Panc1 (cell line): ENCODE measurements around the gene HRH3.

ENCODE experiments used
- POLR2AphosphoS5 ChIP-seq: IDR thresholded peaks from 2 replicates; pipeline ENCODE4 v1.6.1; 2012; ENCODE audit warnings: mild to moderate bottlenecking, low read depth, low read length, moderate library complexity
- SIN3A ChIP-seq: IDR thresholded peaks from 2 replicates; pipeline ENCODE4 v1.6.1; 2012; ENCODE audit warnings: low read depth, mild to moderate bottlenecking, low read length, moderate library complexity, borderline replicate concordance; ENCODE audit not compliant: insufficient read depth
- TCF7L2 ChIP-seq: IDR thresholded peaks from 2 replicates; pipeline ENCODE4 v1.6.1; 2011; ENCODE audit warnings: mild to moderate bottlenecking, low read depth, low read length, inconsistent platforms
- TF ChIP-seq, protein P1 (sequence below): fragments of 450-650 bp; IDR thresholded peaks from 2 replicates; pipeline ENCODE4 v1.5.1; 2017; ENCODE audit warnings: mild to moderate bottlenecking

DNA sequence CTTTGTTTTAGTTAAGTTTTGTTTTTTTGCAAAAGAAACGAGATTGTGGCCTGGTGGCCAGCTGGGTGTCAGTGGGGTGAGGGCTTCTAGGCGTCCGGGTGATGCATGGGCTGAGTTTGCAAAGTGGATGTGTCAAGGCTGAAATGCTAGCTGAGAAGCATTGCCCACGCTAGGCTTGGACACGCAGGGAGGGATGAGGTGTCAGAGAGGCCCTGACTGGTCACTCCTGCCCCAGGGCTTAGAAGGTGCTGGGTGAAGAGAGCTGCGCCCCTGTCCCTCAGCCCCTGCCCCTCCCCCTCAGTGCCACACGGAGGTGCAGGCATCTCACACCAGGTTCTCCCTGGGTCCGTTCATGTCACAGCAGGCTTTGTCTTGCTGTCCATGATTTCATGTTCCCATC lies 26.4 kb upstream of the HRH3 start:
- TF ChIP-seq, protein P1, sequence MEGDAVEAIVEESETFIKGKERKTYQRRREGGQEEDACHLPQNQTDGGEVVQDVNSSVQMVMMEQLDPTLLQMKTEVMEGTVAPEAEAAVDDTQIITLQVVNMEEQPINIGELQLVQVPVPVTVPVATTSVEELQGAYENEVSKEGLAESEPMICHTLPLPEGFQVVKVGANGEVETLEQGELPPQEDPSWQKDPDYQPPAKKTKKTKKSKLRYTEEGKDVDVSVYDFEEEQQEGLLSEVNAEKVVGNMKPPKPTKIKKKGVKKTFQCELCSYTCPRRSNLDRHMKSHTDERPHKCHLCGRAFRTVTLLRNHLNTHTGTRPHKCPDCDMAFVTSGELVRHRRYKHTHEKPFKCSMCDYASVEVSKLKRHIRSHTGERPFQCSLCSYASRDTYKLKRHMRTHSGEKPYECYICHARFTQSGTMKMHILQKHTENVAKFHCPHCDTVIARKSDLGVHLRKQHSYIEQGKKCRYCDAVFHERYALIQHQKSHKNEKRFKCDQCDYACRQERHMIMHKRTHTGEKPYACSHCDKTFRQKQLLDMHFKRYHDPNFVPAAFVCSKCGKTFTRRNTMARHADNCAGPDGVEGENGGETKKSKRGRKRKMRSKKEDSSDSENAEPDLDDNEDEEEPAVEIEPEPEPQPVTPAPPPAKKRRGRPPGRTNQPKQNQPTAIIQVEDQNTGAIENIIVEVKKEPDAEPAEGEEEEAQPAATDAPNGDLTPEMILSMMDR = no peak
- TF ChIP-seq TCF7L2 (no peak), POLR2AphosphoS5 (no peak), SIN3A (no peak)
